HG03108 (cell line): ENCODE measurements around the gene MITF.

Source experiments
- ATAC-seq: cut with Tn5 transposase; IDR thresholded peaks from one replicate; pipeline ENCODE4 v1.9.1; 2021; ENCODE audit warnings: moderate library complexity; ENCODE audit not compliant: unreplicated experiment

MITF gene, protein sequence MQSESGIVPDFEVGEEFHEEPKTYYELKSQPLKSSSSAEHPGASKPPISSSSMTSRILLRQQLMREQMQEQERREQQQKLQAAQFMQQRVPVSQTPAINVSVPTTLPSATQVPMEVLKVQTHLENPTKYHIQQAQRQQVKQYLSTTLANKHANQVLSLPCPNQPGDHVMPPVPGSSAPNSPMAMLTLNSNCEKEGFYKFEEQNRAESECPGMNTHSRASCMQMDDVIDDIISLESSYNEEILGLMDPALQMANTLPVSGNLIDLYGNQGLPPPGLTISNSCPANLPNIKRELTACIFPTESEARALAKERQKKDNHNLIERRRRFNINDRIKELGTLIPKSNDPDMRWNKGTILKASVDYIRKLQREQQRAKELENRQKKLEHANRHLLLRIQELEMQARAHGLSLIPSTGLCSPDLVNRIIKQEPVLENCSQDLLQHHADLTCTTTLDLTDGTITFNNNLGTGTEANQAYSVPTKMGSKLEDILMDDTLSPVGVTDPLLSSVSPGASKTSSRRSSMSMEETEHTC

DNA sequence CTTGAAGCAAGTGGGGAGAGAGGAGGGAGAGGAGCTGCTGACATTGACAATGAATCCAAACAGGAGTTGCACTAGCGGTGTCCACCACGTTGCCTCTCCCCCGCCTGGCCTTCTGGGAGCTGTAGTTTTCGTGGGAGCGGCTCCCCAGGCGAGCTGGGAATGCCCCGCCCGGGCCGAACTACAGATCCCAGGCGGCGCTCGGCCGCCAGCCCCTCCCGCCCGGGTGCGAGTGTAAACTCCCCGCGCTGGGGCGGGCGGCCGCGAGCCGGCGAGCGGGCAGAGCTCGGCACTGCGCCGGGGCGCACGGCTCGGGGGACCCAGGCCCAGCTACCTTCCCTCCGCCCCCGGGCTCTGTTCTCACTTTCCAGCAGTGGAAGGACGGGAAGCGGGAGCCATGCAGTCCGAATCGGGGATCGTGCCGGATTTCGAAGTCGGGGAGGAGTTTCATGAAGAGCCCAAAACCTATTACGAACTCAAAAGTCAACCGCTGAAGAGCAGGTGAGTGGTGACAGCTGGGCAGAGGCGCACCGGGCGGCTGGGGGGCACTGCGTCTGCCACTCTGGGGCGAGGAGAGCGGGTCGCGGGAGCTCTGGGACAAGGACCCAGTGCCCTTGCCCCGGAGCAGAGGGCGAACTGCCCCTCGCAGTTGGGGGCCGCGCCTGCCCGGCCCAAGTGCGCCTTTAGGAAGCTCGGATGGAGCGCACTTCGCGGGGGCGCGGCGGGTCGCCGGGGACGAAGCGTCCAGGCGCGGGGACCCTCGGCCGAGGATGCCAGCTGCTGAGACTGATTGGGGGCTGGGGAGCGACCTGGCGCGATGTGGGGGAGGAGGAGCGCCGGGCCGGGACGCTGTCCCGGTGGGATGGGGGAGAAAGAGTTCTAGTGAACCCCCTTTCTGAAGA, at the start of gene MITF:
MITF (plus strand) TSS at position 261 of the 899 bp plus-strand sequence; CDS start at position 395, 134 bp downstream.
- peak; percentile 98 for ATAC-seq

GRCh38 chr3:69691860-69692259, 47.4 kb upstream of the MITF start:
- ATAC-seq, result no peak

- no peak for ATAC-seq
Measured at GRCh38 chr3:69692761-69693160, 46.5 kb upstream of the MITF start.

GRCh38 chr3:69695443-69695842, 43.8 kb upstream of the MITF start:
- ATAC-seq, result no peak

DNA sequence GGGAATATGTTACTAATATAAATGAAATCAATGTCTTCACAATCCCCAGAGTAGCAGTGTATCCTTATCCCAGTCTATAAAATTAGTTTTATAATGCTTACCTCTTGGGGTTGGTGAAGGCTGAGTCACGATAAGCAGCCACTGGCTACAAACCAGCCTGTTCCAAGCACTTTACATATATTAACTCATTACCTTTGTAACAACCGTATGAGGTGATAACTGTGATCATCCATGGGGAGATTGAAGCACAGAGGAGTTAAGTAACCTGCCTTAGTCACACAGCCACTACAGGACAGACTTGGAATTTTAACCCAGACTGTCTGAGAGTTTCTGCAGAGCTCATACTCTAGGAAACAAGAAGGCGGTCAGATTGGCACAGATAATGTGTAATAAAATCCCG, 43.3 kb upstream of the MITF start:
- no peak for ATAC-seq

DNA sequence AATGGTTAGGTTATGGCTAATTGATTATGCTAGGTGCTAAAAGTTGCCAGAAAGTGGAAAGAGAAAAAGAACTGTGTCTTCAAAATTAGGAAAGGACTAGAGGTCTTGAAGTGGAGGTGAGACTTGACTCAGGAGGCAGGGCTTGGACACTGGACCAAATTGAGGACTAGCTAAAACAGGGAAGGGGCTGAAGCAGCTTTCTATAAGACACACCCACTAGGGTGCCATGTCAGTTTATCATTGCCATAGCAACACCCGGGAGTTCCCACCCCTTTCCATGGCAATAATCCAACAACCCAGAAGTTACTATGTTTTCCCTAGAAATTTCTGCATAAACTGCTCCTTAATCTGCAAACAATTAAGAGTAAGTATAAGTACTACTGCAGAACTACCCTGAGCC, 42.9 kb upstream of the MITF start:
- no peak for ATAC-seq

DNA sequence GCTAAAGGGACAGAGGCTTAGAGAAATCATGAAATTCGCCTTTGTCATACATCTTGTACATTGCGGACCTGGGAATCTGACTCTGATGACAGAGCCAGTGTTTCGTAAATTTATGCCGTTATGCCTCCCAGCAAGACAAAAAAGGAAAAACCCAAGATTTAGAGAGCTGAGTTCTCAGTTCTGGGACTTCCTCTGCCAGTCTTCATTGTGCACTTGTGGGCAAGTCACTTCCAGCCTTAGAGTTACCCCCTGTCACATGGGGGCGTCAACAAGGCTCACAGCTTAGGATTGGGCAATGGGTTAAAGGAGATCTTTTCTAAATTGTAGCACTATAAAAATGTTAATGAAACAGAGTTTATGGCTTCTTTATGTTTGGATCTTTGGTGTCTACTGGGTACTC, 41.9 kb upstream of the MITF start:
- ATAC-seq, result no peak

DNA sequence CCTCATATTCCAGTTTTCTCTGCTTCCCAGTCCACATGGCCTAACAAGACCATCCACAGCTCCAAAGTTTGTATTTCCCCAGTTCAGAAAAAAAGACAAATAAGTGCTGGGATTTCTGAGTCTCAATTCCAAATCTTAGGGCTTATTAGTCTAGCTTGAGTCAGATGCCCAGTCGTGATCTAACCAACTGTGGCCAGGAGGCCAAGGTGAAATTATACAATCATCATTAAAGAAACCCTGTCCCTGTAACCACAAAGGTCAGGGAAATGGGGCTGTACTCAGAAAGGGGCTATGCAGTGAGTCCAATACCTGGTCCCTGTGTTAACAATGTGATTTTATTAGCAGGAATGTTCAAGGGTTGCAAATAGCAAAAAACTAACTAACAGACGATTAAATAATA, 40.5 kb upstream of the MITF start:
- ATAC-seq, result no peak

GRCh38 chr3:69699183-69699582, 40.1 kb upstream of the MITF start:
- no peak for ATAC-seq

GRCh38 chr3:69700949-69701348, 38.3 kb upstream of the MITF start:
- no peak for ATAC-seq

- ATAC-seq, result no peak
Measured at GRCh38 chr3:69710153-69710977, 28.9 kb upstream of the MITF start.

DNA sequence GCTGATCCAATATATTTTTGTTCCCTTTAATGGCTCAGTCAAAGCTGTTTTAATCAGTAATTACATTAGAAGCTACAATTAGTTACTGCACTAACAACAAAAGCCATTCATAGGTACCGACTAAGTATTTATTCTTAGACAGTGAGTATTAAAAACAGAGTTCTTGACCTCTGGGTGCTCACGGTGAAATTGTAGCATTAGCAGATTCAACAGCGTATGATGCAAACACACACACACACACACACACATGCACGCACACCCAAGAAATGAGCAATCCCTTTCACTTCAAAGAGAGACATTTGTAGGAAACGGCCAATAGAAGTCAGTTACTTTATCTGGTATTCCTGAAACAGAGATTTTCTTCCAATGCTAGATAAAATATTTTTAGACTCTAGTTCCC, 27.0 kb upstream of the MITF start:
- no peak for ATAC-seq

DNA sequence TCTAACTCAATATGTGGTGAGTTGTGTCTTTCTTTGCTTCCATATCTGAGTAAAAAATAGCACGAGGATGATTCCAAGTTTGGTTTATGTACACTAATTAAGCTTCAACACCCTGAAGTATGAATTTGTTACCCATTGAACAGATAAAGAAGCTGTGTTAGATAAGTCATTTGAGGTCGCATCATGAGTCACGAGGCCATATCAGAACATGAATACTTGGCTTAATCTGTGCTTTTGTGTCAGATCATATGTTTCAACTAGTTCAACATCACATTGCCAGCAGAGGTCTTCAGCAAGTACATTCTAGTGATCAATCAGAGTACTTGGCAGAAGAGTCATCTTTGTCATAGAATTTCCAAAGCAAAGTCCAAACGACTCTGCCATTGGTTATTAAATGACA, 26.3 kb upstream of the MITF start:
- ATAC-seq, result no peak

DNA sequence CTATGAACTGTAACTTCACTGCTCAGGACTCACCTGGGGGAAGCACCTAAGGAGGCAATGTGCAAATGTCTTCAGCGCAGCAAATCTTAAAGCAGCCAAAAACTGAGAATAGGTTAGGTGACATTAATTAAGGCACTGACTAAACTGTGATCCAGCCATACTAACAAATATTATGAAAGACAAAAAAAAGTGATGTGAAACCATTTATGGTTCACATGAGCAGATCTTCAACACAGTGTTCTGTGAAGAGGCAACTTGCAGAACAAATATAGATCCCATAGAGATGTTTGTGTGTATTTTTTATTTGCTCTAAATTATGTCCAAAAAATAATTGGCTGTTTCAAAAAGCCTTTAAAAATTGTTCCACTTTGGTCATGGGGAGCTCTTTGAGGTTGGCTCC, 24.1 kb upstream of the MITF start:
- no peak for ATAC-seq

- ATAC-seq, result no peak
Measured at GRCh38 chr3:69716119-69716518, 23.1 kb upstream of the MITF start.

DNA sequence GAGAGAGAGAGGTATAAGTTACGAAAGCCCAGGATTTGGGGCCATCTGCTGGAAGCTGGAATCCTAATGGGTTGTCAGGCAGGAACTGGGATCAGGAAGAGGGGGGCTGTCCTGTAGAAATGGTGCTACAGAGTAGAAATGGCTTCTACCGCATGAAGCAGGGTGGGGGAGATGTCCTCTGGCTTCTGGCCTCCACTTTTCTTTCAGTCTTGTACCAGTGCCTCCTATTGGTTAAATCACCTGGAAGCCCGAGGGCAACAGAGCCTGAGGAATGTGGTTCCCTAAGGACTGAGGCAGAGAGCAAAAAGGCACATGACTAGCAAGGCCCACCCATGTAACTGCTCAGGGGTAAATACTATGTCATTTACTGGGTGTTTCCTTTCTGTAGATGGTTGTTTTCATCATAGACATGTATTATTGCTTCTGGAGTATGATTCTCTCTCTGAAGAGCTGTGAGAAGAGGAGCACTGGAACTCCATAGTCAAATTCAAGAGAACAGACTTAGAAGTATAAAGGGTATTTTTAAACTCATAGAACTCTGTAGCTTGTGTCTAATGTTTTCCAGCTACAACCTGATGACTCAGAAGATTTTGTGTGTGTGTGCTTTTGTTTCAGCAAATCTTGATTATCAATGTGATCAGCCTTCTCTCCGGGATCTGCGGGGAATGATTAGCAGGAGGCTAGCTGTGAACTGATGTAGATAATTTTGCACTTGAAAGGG, 20.2 kb upstream of the MITF start:
- ATAC-seq, result no peak

- ATAC-seq, result no peak
Measured at GRCh38 chr3:69719587-69720122, 19.6 kb upstream of the MITF start.

- ATAC-seq, result no peak
Measured at GRCh38 chr3:69720824-69721223, 18.4 kb upstream of the MITF start.

DNA sequence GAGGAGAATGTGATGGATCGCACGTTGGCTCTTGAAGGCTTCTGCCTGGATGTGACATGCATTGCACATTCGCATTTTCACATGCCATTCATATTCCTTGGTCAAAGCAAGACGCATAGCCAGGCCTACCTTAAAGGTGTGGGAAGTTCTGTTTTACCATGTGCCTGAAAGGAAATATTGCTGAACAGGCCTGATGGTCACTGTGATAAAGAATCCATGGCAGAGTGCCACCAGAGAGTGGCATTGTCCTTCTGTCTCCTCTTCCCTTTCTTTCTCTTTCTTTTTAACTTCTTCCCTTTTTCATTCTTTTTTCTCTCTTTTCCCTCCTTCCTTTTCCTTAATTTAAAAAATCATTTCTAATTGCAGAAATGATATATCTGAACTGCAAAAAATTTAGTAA, 15.9 kb upstream of the MITF start:
- no peak for ATAC-seq
